H1 (cell line): ENCODE results near the gene RIC8A. TPM values are rescaled to one million over a fixed set of nuclear protein-coding genes. Genes with fewer than 3 reads are reported as not detected.

Experiments
- CTCF ChIA-PET: fragments of 300-600 bp; sonication (Branson Sonifier 250); formaldehyde crosslinking; loops from one replicate; lab custom pipeline; 2021; ENCODE audit not compliant: partially characterized antibody; lab: Charles Lee
- POLR2A ChIA-PET: fragments of 300-600 bp; sonication (Branson Sonifier 250); formaldehyde crosslinking; loops from one replicate; lab custom pipeline; 2021; ENCODE audit warnings: inconsistent platforms; ENCODE audit not compliant: partially characterized antibody; lab: Charles Lee
- DNase-seq, 2 experiments: peaks; one replicate each; pipeline versions ENCODE4 v3.0.0 to v3.0.0-alpha.2; 2010 to 2022; ENCODE audit warnings: low spot score in 2 of 2, low read depth in 1 of 2, mixed read lengths in 1 of 2
- FAIRE-seq: peaks from 2 replicates; lab custom pipeline; 2011; peaks lifted over from hg19 to GRCh38; lab: Jason Lieb, UNC
- H2AFZ ChIP-seq: 2 replicates; pipeline ENCODE4 v1.8.1; 2012; ENCODE audit warnings: low read length, inconsistent platforms
- H2AK5ac ChIP-seq: 2 replicates; pipeline ENCODE4 v1.6.1; 2013; ENCODE audit warnings: low read depth, low read length
- H2BK120ac ChIP-seq: replicated peaks from 2 replicates; pipeline ENCODE3; 2013; ENCODE audit warnings: low read depth, low read length, inconsistent platforms
- H2BK12ac ChIP-seq: 2 replicates; pipeline ENCODE4 v1.6.1; 2013; ENCODE audit warnings: low read depth, low read length
- H2BK15ac ChIP-seq: 2 replicates; pipeline ENCODE4 v1.6.1; 2013; ENCODE audit warnings: low read length
- H2BK20ac ChIP-seq: 2 replicates; pipeline ENCODE4 v1.6.1; 2013; ENCODE audit warnings: low read length
- H2BK5ac ChIP-seq: 2 replicates; pipeline ENCODE4 v1.6.1; 2013; ENCODE audit warnings: low read depth, low read length
- H3K14ac ChIP-seq: 2 replicates; pipeline ENCODE4 v1.6.1; 2013; ENCODE audit warnings: inconsistent platforms; ENCODE audit not compliant: insufficient read length
- H3K18ac ChIP-seq: 2 replicates; pipeline ENCODE4 v1.6.1; 2013; ENCODE audit warnings: low read length; ENCODE audit errors: extremely low read depth
- H3K23ac ChIP-seq: 2 replicates; pipeline ENCODE4 v1.6.1; 2013; ENCODE audit warnings: inconsistent platforms; ENCODE audit not compliant: insufficient read length
- H3K23me2 ChIP-seq: 2 replicates; pipeline ENCODE4 v1.6.1; 2013; ENCODE audit warnings: low read depth, low read length
- H3K27ac ChIP-seq: 2 replicates; pipeline ENCODE4 v1.6.1; 2011; ENCODE audit warnings: low read depth, low read length, inconsistent platforms
- H3K27me3 ChIP-seq, 4 experiments: replicated peaks in 1 of 4; 1 replicate in 1 of 4; 2 replicates in 3 of 4; pipeline versions ENCODE4 v1.6.1 to v1.8.1; 2011 to 2013; ENCODE audit warnings: low read length in 3 of 4, mild to moderate bottlenecking in 3 of 4, inconsistent platforms in 2 of 4, mixed read lengths in 2 of 4, moderate library complexity in 1 of 4; ENCODE audit not compliant: control insufficient read depth in 3 of 4, insufficient read depth in 3 of 4; ENCODE audit errors: extremely low read depth in 1 of 4
- H3K36me3 ChIP-seq, 4 experiments: 2 replicates each; pipeline versions ENCODE4 v1.6.1 to v1.8.1; 2011 to 2013; ENCODE audit warnings: mild to moderate bottlenecking in 4 of 4, low read length in 3 of 4, moderate library complexity in 2 of 4, control low read depth in 1 of 4, inconsistent platforms in 1 of 4; ENCODE audit not compliant: insufficient read depth in 4 of 4, control insufficient read depth in 2 of 4
- H3K4ac ChIP-seq: replicated peaks from 2 replicates; pipeline ENCODE3; 2013; ENCODE audit warnings: low read length, low read depth, mixed read lengths, inconsistent platforms; ENCODE audit not compliant: insufficient read length
- H3K4me1 ChIP-seq, 4 experiments: replicated peaks in 1 of 4; 1 replicate in 1 of 4; 2 replicates in 3 of 4; pipeline versions ENCODE4 v1.6.1 to v1.8.1; 2011 to 2013; ENCODE audit warnings: low read length in 3 of 4, inconsistent platforms in 2 of 4, mixed read lengths in 1 of 4; ENCODE audit not compliant: insufficient read depth in 4 of 4, control insufficient read depth in 3 of 4
- H3K4me2 ChIP-seq, 2 experiments: 2 replicates each; pipeline versions ENCODE4 v1.6.1 to v1.8.1; 2011 to 2013; ENCODE audit warnings: low read depth in 2 of 2, low read length in 2 of 2, control low read depth in 1 of 2, inconsistent platforms in 1 of 2, mild to moderate bottlenecking in 1 of 2; ENCODE audit not compliant: insufficient read depth in 1 of 2
- H3K4me3 ChIP-seq, 4 experiments: fragments of 200-600, 300-600 bp in 1 of 4; sonication (generic), shearing (Covaris generic), sonication (Bioruptor Twin) in 1 of 4; 2 replicates each; pipeline versions ENCODE4 v1.5.1 to v1.8.1; 2011 to 2016; ENCODE audit warnings: low read length in 4 of 4, low read depth in 3 of 4, control low read depth in 2 of 4, inconsistent platforms in 2 of 4, mild to moderate bottlenecking in 2 of 4, mixed read lengths in 1 of 4, moderate library complexity in 1 of 4; ENCODE audit not compliant: insufficient read depth in 2 of 4; ENCODE audit errors: extremely low read depth in 1 of 4
- H3K56ac ChIP-seq: replicated peaks from 2 replicates; pipeline ENCODE3; 2013; ENCODE audit warnings: low read depth, mild to moderate bottlenecking, mixed read lengths, low read length, inconsistent platforms; ENCODE audit not compliant: insufficient read length
- H3K79me1 ChIP-seq: 2 replicates; pipeline ENCODE4 v1.6.1; 2013; ENCODE audit warnings: low read depth, low read length, control low read depth
- H3K79me2 ChIP-seq, 2 experiments: 2 replicates each; pipeline versions ENCODE4 v1.6.1 to v1.8.1; 2012 to 2013; ENCODE audit warnings: low read length in 2 of 2, mild to moderate bottlenecking in 2 of 2, inconsistent platforms in 1 of 2; ENCODE audit not compliant: insufficient read depth in 2 of 2, control insufficient read depth in 1 of 2
- H3K9ac ChIP-seq, 4 experiments: replicated peaks in 1 of 4; 1 replicate in 1 of 4; 2 replicates in 3 of 4; pipeline versions ENCODE4 v1.6.1 to v1.8.1; 2011 to 2013; ENCODE audit warnings: low read depth in 3 of 4, low read length in 3 of 4, control low read depth in 2 of 4, mild to moderate bottlenecking in 2 of 4, moderate library complexity in 2 of 4, inconsistent platforms in 1 of 4; ENCODE audit errors: extremely low read depth in 1 of 4
- H3K9me3 ChIP-seq, 2 experiments: 2 replicates each; pipeline versions ENCODE4 v1.6.1 to v1.8.1; 2012 to 2013; ENCODE audit warnings: mild to moderate bottlenecking in 2 of 2, moderate library complexity in 2 of 2, control low read depth in 1 of 2, inconsistent platforms in 1 of 2, low read depth in 1 of 2, low read length in 1 of 2, mixed read lengths in 1 of 2; ENCODE audit not compliant: insufficient read depth in 2 of 2
- H4K20me1 ChIP-seq, 2 experiments: replicated peaks in 1 of 2; 2 replicates each; pipeline versions ENCODE3 to v1.8.1; 2011 to 2013; ENCODE audit warnings: inconsistent platforms in 2 of 2, low read length in 2 of 2, mild to moderate bottlenecking in 1 of 2; ENCODE audit not compliant: insufficient read depth in 2 of 2, control insufficient read depth in 1 of 2
- H4K5ac ChIP-seq: 2 replicates; pipeline ENCODE4 v1.6.1; 2013; ENCODE audit warnings: low read length, low read depth, mixed read lengths, inconsistent platforms; ENCODE audit not compliant: insufficient read length
- H4K8ac ChIP-seq: 2 replicates; pipeline ENCODE4 v1.8.0; 2013; ENCODE audit warnings: mild to moderate bottlenecking, moderate library complexity, low read length, inconsistent platforms; ENCODE audit not compliant: insufficient read depth; ENCODE audit errors: extremely low read depth
- H4K91ac ChIP-seq: replicated peaks from 2 replicates; pipeline ENCODE3; 2013; ENCODE audit warnings: low read length, mixed read lengths, inconsistent platforms; ENCODE audit not compliant: insufficient read length
- HDAC6 ChIP-seq: IDR thresholded peaks from one replicate; pipeline ENCODE4 v1.7.1; 2012; ENCODE audit warnings: low read depth, mild to moderate bottlenecking, inconsistent platforms, low read length, moderate library complexity
- PHF8 ChIP-seq: fragments of 200-600 bp; sonication (generic); conservative IDR thresholded peaks from 2 replicates; pipeline ENCODE4 v1.7.1; 2012; ENCODE audit warnings: low read depth, mild to moderate bottlenecking, inconsistent platforms, low read length, moderate library complexity
- TAF7 ChIP-seq: optimal IDR thresholded peaks from 2 replicates; pipeline ENCODE3; 2011; ENCODE audit warnings: low read depth, mild to moderate bottlenecking, inconsistent platforms, low read length, moderate library complexity, borderline replicate concordance
- WGBS, 2 experiments: shearing (Covaris generic) in 1 of 2; methylation state at CpG; one replicate each; pipeline versions ENCODE4 v1.1.6 to v1.1.7; 2013 to 2015; ENCODE audit warnings: low lambda C conversion rate in 2 of 2, mixed read lengths in 2 of 2, inconsistent platforms in 1 of 2, low coverage in 1 of 2, missing lambda C conversion rate in 1 of 2; ENCODE audit not compliant: insufficient replicate concordance in 2 of 2, insufficient coverage in 1 of 2, insufficient read length in 1 of 2; ENCODE audit errors: extremely low coverage in 1 of 2, missing lambda C conversion rate in 1 of 2; 5-methylcytosine and 5-hydroxymethylcytosine counted together
- polyA plus RNA-seq, 7 experiments: library from polyadenylated mRNA; depleted of rRNA in 3 of 7; stranded (reverse) in 5 of 7; unstranded in 2 of 7; fragments of >200 nt in 5 of 7; fragments of 200-250 nt in 2 of 7; gene quantifications; 1 replicate in 5 of 7; 2 replicates in 1 of 7; 4 replicates in 1 of 7; pipeline versions ENCODE4 v1.2.1 to v1.2.3, GENCODE V29; 2011 to 2013; ENCODE audit warnings: missing spikeins in 2 of 7, mixed read lengths in 2 of 7
- total RNA-seq: library from RNA; stranded (reverse); fragmentation: NEBNext Ultra II Directional; extraction: Animal tissue kit (Norgen Biotek cat#: 25700); gene quantifications from 2 replicates; pipeline ENCODE4 v1.2.1, GENCODE V29; 2021

RIC8A gene
- total and polyA plus RNA-seq, 2 of the 8 experiments (the other 6 are each of a cell fraction or from before 2014, with no cell fraction given), result 67.0 to 105 TPM

GRCh38 chr11:210803-211180, 3.3 kb downstream of the RIC8A start:
- H2BK20ac ChIP-seq, result no peak overlapping the region
- H4K5ac ChIP-seq, result no peak overlapping the region
- H3K56ac ChIP-seq, result no peak overlapping the region
- H3K23me2 ChIP-seq, result peaks cover 22% of the 10 kb centered on the region
- no peak overlapping the region for H2AK5ac ChIP-seq
- H3K4me3 ChIP-seq, result no peak overlapping the region
- no peak overlapping the region for H2BK5ac ChIP-seq
- no peak overlapping the region for H4K91ac ChIP-seq
- peaks cover 0 to 14% of the 10 kb centered on the region in 2 experiments for H4K20me1 ChIP-seq
- DNase-seq, result no peak
- POLR2A ChIA-PET, result no interaction called here
- peaks cover 0 to 23% (median 9%) of the 10 kb centered on the region in 4 experiments; a peak in 5 of 7 replicates for H3K4me1 ChIP-seq
- H3K79me1 ChIP-seq, result peaks cover 11% of the 10 kb centered on the region
- H3K79me2 ChIP-seq, result peaks cover 0 to 29% of the 10 kb centered on the region in 2 experiments; a peak in 2 of 4 replicates
- 95% methylated on average over 5 of the region's 5 CpGs; no CpG with 5 or more reads in 1 of the 2 experiments for WGBS, 2 experiments
- H3K27ac ChIP-seq, result no peak overlapping the region
- no peak overlapping the region for H2AFZ ChIP-seq
- no peak overlapping the region for H3K9ac ChIP-seq
- H3K27me3 ChIP-seq, result no peaks in the 10 kb centered on the region
- H3K4me2 ChIP-seq, result no peak overlapping the region
- no peak for TF ChIP-seq PHF8
- TF ChIP-seq HDAC6, result no peak
- no peak for TF ChIP-seq TAF7
- TF ChIP-seq, all 59 proteins: peak for 0
- CTCF ChIA-PET, result interaction anchor here (0.9 kb wide), 1 partner anchor 151 kb away, joined by 3 read pairs; no protein-coding TSS in a partner anchor
- H3K14ac ChIP-seq, result no peak overlapping the region
- H3K4ac ChIP-seq, result no peak overlapping the region
- no peaks in the 10 kb centered on the region for H3K9me3 ChIP-seq
- H3K36me3 ChIP-seq, result peaks cover 32 to 57% (median 41%) of the 10 kb centered on the region in 4 experiments
- no peak overlapping the region for H4K8ac ChIP-seq
- no peak for FAIRE-seq
- no peak overlapping the region for H2BK15ac ChIP-seq
- H3K18ac ChIP-seq, result no peak overlapping the region
- H2BK120ac ChIP-seq, result no peak overlapping the region
- H2BK12ac ChIP-seq, result no peak overlapping the region
- no peak overlapping the region for H3K23ac ChIP-seq
